Measurements from ENCODE around the gene DAD1. TPM values are rescaled to one million over a fixed set of nuclear protein-coding genes. Genes with fewer than 3 reads are reported as not detected.

The DAD1 gene
- total RNA-seq, 1 donor from 2014 or later, result 229 TPM

- no peaks in the 10 kb centered on the region for H3K9me3 Mint-ChIP-seq
- intact Hi-C loops (cut with micrococcal nuclease), result loop anchor here (2.0 to 10.0 kb wide), 5 partner anchors 14 to 1042 kb away; partner anchors contain the start of gene AP1G2
- peak overlapping the region; percentile 95 for H3K27ac Mint-ChIP-seq
- H3K4me1 Mint-ChIP-seq (ENCODE audit: low read depth), result peaks cover 95% of the 10 kb centered on the region
- H3K4me3 Mint-ChIP-seq, result peak overlapping the region; percentile 84
- DNase-seq (ENCODE audit: low spot score), result no peak
- no peaks in the 10 kb centered on the region for H3K27me3 Mint-ChIP-seq (ENCODE audit: insufficient read depth)
- peaks cover 88% of the 10 kb centered on the region for H3K36me3 Mint-ChIP-seq (ENCODE audit: low read depth)
These were observed 65.7 kb downstream of the DAD1 start for GRCh38 chr14:22523283-22523682.

- Mint-ChIP-seq H3K27ac (peak overlapping the region; percentile 95), H3K27me3 (ENCODE audit: insufficient read depth) (no peaks in the 10 kb centered on the region), H3K4me3 (peak overlapping the region; percentile 84), H3K36me3 (ENCODE audit: low read depth) (peaks cover 91% of the 10 kb centered on the region), H3K4me1 (ENCODE audit: low read depth) (peaks cover 98% of the 10 kb centered on the region), H3K9me3 (no peaks in the 10 kb centered on the region)
- intact Hi-C loops (cut with micrococcal nuclease), result loop anchor here (1.0 to 10.0 kb wide), 6 partner anchors 9 to 1042 kb away; partner anchors contain the start of gene AP1G2
- DNase-seq (ENCODE audit: low spot score), result no peak
These were observed 66.5 kb downstream of the DAD1 start for GRCh38 chr14:22522466-22522957.

- peak overlapping the region; percentile 84 for H3K4me3 Mint-ChIP-seq
- peaks cover 98% of the 10 kb centered on the region for H3K4me1 Mint-ChIP-seq (ENCODE audit: low read depth)
- no peaks in the 10 kb centered on the region for H3K9me3 Mint-ChIP-seq
- H3K36me3 Mint-ChIP-seq (ENCODE audit: low read depth), result peaks cover 92% of the 10 kb centered on the region
- intact Hi-C loops (cut with micrococcal nuclease), result loop anchor here (1.0 to 10.0 kb wide), 6 partner anchors 10 to 1043 kb away; partner anchors contain the start of gene AP1G2
- no peaks in the 10 kb centered on the region for H3K27me3 Mint-ChIP-seq (ENCODE audit: insufficient read depth)
- peak overlapping the region; percentile 95 for H3K27ac Mint-ChIP-seq
- DNase-seq (ENCODE audit: low spot score), result no peak
These were observed 67.4 kb downstream of the DAD1 start for GRCh38 chr14:22521449-22522239.

- Mint-ChIP-seq H3K27me3 (ENCODE audit: insufficient read depth) (no peaks in the 10 kb centered on the region), H3K36me3 (ENCODE audit: low read depth) (peaks cover 92% of the 10 kb centered on the region), H3K4me1 (ENCODE audit: low read depth) (peaks cover 98% of the 10 kb centered on the region), H3K27ac (peak overlapping the region; percentile 95), H3K4me3 (peak overlapping the region; percentile 84), H3K9me3 (no peaks in the 10 kb centered on the region)
- intact Hi-C loops (cut with micrococcal nuclease), result loop anchor here (5.0 to 10.0 kb wide), 3 partner anchors 37 to 1044 kb away; partner anchors contain the start of gene AP1G2
- no peak for DNase-seq (ENCODE audit: low spot score)
These were observed 68.2 kb downstream of the DAD1 start for GRCh38 chr14:22520796-22521195.

GRCh38 chr14:22519877-22520685 is 68.9 kb downstream of the DAD1 start:
- Mint-ChIP-seq H3K9me3 (no peaks in the 10 kb centered on the region), H3K27ac (peak overlapping the region; percentile 95), H3K4me1 (ENCODE audit: low read depth) (peaks cover 98% of the 10 kb centered on the region), H3K4me3 (peak overlapping the region; percentile 84), H3K27me3 (ENCODE audit: insufficient read depth) (no peaks in the 10 kb centered on the region), H3K36me3 (ENCODE audit: low read depth) (peaks cover 91% of the 10 kb centered on the region)
- intact Hi-C loops (cut with micrococcal nuclease), result loop anchor here (5.0 to 10.0 kb wide), 3 partner anchors 37 to 1045 kb away; partner anchors contain the start of gene AP1G2
- DNase-seq (ENCODE audit: low spot score), result no peak

GRCh38 chr14:22518073-22518472 is 71.0 kb downstream of the DAD1 start:
- H3K4me3 Mint-ChIP-seq, result peak overlapping the region; percentile 84
- H3K9me3 Mint-ChIP-seq, result no peaks in the 10 kb centered on the region
- no peaks in the 10 kb centered on the region for H3K27me3 Mint-ChIP-seq (ENCODE audit: insufficient read depth)
- peak overlapping the region; percentile 95 for H3K27ac Mint-ChIP-seq
- DNase-seq (ENCODE audit: low spot score), result no peak
- intact Hi-C loops (cut with micrococcal nuclease), result no loop called here
- H3K36me3 Mint-ChIP-seq (ENCODE audit: low read depth), result peaks cover 85% of the 10 kb centered on the region
- H3K4me1 Mint-ChIP-seq (ENCODE audit: low read depth), result peaks cover 89% of the 10 kb centered on the region

- no peak for DNase-seq (ENCODE audit: low spot score)
- Mint-ChIP-seq H3K9me3 (no peaks in the 10 kb centered on the region), H3K4me3 (peak overlapping the region; percentile 84), H3K27me3 (ENCODE audit: insufficient read depth) (no peaks in the 10 kb centered on the region), H3K36me3 (ENCODE audit: low read depth) (peaks cover 85% of the 10 kb centered on the region), H3K27ac (peak overlapping the region; percentile 95), H3K4me1 (ENCODE audit: low read depth) (peaks cover 89% of the 10 kb centered on the region)
- intact Hi-C loops (cut with micrococcal nuclease), result no loop called here
These were observed 71.8 kb downstream of the DAD1 start for GRCh38 chr14:22517117-22517720.

- peaks cover 89% of the 10 kb centered on the region for H3K4me1 Mint-ChIP-seq (ENCODE audit: low read depth)
- peak overlapping the region; percentile 95 for H3K27ac Mint-ChIP-seq
- H3K4me3 Mint-ChIP-seq, result peak overlapping the region; percentile 84
- DNase-seq (ENCODE audit: low spot score), result no peak
- intact Hi-C loops (cut with micrococcal nuclease), result loop anchor here (1.0 kb wide), 1 partner anchor 8 kb away; no protein-coding TSS in a partner anchor
- peaks cover 86% of the 10 kb centered on the region for H3K36me3 Mint-ChIP-seq (ENCODE audit: low read depth)
- H3K27me3 Mint-ChIP-seq (ENCODE audit: insufficient read depth), result no peaks in the 10 kb centered on the region
- H3K9me3 Mint-ChIP-seq, result no peaks in the 10 kb centered on the region
These were observed 73.1 kb downstream of the DAD1 start for GRCh38 chr14:22515929-22516328.

Other genes starting within 250 kb of the DAD1 start
- 13.2 and 13.6 TPM in 2 replicates for gene ABHD4, start 9.1 kb upstream of the DAD1 start, total RNA-seq
- gene OR6J1, start 55.1 kb upstream of the DAD1 start, total RNA-seq, result not detected in 2 replicates
- gene OXA1L, start 177.5 kb upstream of the DAD1 start, total RNA-seq, result 125 and 127 TPM in 2 replicates
- gene SLC7A7, start 226.2 kb upstream of the DAD1 start, total RNA-seq, result 0.61 TPM in 1 of 2 replicates, not detected in the other
- gene MRPL52, start 240.7 kb upstream of the DAD1 start, total RNA-seq, result 187 and 196 TPM in 2 replicates
- 1.5 and 2.6 TPM in 2 replicates for gene MMP14, start 247.4 kb upstream of the DAD1 start, total RNA-seq

Data from activated T-helper 1 cell treated with anti-CD3 and anti-CD28 coated beads, Interleukin-12 subunit alpha, Interleukin-12 subunit beta, Interleukin-2, Interleukin-4 antibody, amounts not matched to agents 30 ng/mL and 10 ng/mL and 1 ng/mL, durations not matched to agents 14 hours and 24 hours and 36 hours (primary cell).